HG03460 (cell line): Measurements from ENCODE around the gene PPL.
"Not testable (repeated sequence)": the region's sequence is repeated elsewhere in the genome, so short reads cannot be mapped to it uniquely, and the experiment has no call there.

Experiments used
- ATAC-seq: cut with Tn5 transposase; IDR thresholded peaks from one replicate; pipeline ENCODE4 v1.9.1; 2021; ENCODE audit not compliant: unreplicated experiment

The PPL gene

GRCh38 chr16:4936991-4937781, at the start of gene PPL:
Gene PPL (minus strand): TSS chr16:4937148. CDS start chr16:4937045, 103 bp downstream.
- ATAC-seq = no peak

- no peak for ATAC-seq
Observed at GRCh38 chr16:4984174-4984990, 47.4 kb upstream of the PPL start.

DNA sequence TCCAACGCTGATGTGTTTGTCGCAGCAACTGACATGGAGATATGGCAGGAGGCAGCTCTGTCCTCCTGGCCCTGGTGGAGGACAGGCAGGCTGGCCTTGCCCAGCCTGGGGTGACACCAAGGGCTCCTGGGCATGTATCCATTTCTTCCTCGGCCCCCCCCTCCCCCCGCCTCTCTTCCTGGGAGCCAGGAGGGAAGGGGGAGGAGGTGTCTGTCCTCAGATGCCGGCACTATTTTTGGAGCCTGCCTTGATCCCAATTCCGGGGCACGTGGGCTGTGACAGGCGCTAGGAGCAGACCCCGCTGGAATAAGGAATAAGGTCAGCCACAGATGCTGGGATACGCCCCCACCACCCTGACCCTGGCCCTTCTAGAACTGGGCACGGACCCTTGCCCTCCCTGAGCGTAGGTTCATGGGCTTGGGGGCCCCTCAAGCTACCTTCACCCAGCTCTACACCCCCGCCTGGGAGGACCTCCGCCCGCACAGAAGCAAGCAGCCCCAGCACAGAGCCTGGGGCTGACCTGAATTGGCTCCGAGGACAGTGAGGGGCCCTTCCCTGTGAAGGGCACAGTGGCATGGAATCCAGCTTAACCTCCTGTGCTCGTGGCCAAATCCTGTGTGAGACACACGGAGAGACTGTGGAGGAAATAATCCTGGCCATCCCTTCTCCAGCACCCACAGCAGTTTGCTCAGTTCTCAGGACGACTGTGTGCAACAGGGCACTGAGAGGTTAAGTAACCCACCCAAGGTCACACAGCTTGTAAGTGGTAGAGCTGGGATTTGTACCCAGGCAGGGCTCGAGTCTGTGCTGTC, 45.3 kb upstream of the PPL start:
- ATAC-seq = no peak

- ATAC-seq = no peak
Observed at GRCh38 chr16:4981473-4981872, 44.5 kb upstream of the PPL start.

DNA sequence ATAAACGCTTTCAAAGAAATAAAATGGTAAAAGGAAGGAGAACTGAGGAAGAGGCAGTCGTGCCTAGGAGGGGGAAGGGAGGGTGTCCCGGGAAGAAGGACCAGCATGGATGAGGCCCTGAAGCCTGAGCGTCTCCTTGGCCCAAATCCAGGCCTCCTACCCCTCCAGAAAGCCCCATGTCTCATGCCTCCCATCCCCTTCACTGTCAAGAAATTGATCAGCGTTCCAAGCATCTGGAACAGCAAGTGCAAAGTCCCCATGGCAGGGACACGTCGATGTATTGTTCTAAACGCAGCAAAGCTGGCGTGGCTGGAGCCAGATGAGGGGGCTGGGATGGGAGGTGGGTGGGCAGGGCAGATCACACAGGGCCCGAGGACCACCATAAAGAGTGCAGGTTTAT, 43.7 kb upstream of the PPL start:
- no peak for ATAC-seq

DNA sequence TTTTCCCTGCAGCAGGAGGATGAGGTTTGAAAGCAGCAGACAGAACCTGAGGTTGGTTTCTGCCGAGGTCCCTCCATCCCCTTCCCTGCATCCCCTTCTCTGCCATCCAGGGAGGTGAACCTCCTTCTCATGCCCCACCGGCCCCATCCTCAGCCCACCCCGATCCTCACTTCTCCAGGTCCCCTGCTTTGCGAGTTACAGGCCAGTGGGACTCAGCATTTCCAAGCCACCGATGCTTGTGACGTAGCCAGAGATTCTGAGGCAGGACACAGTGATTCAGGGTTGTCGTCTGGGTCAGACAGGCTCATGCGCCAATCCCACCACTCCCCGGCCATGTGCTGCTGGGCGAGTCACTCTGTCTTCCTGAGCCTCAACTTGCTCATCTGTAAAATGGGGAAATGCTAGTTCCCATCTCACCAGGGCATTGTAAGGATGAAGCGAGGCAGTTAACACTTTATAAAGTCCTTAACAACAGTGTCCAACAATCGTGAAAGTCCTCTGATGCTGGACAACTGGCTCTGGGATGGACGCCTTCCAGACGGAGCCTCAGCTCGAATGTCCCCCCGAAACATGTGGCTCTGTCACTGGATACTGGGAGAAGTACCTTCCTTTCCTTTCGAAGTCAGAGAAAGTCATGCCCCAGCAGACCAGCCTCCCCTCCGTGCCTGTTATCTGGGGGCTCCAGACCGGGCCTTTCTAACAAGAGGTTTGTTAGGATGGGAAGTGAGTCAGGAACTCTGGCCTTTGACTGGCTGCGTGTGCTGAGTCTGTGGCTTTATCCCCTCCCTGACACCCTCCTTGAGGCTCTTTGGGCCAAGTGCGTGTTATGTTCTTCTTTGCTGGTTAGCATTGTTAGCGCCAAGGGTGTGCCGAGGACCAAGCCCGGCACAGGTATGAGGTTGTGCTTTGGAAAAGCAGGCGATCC, 43.0 kb upstream of the PPL start:
- no peak for ATAC-seq

GRCh38 chr16:4979164-4979563, 42.2 kb upstream of the PPL start:
- no peak for ATAC-seq

DNA sequence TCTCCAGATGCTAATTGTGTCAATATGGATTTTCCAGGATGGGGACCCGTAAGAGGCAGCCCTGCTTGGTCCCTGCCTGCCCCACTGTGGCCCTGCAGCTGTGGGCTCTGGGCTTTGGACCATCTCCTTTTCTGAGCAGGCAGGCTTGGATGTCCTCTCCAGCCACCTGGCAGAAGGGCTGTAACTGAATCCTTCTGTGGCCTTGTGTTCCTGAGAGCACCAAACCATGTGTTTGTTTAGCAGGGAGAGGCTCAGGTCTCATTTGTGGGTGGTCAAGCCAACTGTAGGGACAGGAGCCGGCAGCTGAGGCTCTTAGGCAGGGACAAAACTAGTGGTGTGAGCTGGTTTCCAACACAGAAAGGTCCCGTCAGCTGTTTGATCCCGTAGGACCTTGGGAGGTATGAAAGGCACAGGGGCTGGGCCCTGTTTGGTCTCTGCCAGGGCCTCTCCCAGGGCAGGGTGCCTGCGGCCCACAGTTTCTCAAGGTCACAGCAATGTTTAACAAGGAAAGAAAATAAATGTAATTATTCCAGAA, 39.7 kb upstream of the PPL start:
- no peak for ATAC-seq

- ATAC-seq = peak; percentile 94
Observed at GRCh38 chr16:4976079-4976478, 39.1 kb upstream of the PPL start.

- no peak for ATAC-seq
Observed at GRCh38 chr16:4972938-4973587, 36.1 kb upstream of the PPL start.

DNA sequence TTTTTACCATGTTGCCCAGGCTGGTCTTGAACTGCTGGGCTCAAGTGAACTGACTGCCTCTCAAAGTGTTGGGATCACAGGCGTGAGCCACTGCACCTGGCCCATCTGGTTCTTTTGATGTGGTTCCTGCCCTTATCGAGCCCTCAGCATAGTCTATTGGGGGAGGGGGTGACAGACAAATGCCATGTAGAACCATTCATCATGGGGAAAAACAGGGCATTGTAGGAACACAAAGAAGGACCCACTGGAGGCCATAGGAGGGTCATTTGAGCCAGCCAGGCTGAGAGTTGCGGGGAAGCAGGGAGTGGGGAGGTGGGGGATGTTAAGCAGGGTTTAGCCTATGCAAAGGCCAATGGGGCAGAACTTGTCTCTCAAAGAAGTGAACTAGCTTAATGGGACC, 33.1 kb upstream of the PPL start:
- ATAC-seq = no peak

GRCh38 chr16:4968879-4969483, 32.0 kb upstream of the PPL start:
- ATAC-seq = no peak

- not testable (repeated sequence) for ATAC-seq
Observed at GRCh38 chr16:4968278-4968677, 31.3 kb upstream of the PPL start.

DNA sequence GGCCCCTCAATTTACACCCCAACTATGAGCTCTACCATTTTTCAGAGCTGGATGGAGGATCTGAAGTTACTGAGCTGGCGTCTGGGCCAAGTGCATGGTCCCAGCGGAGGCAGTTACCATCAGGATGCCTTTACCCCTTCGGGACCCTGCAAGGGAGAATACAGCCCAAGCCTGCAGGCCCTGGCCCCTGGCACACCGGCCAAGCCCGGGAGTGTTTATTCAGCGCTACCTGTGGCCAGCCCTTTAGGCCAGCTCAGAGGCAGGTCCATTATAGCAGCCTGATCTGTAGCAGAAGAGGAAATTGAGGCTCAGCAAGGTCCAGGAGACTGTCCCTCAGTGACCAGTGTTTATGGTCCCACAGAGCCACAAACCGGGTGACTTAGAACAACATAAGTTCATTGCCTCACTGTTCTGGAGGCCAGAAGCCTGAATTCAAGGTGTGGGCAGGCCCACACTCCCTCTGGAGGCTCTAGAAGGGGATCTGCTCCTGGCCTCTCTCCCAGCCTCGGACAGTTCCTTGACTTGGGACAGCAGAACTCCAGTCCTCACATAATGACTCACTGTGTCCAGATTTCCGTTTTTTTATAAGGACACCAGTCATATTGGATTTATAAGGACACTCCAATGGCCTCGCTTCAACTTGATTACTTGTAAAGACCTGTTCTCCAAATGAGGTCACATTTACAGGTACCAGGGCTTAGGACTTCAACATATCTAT, 29.9 kb upstream of the PPL start:
- ATAC-seq = no peak

DNA sequence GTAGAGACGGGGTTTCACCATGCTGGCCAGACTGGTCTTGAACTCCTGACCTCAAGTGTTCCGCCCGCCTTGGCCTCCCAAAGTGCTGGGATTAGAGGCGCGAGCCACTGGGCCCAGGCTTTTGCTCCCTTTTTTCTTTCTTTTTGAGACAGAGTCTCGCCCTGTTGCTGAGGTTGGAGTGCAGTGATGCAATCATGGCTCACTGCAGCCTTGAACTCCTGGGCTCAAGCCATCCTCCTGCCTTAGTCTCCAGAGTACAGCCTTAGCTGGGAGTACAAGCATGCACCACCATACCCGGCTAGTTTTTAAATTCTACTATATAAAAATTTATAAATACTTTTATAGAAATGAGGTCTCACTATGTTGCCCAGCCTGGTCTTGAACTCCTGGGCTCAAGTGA, 26.6 kb upstream of the PPL start:
- ATAC-seq = not testable (repeated sequence)

DNA sequence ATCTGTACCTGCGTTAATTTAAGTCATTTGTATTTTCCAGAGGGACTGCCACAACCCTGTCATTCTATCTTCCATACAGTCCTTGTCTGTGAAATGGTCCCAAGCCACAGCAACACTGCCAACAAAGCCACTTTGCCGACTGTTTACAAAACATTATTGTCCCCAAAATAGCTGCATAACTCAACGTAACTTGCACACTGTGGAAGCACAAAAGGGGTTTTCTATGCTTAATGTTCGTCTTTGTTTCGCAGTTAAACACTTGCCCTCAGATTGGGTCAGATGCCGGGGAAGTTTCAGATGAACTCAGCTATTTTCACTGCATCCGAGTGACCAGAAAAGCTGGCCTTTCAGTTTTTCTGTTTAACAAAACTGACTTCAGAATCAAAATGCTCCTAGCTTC, 25.8 kb upstream of the PPL start:
- no peak for ATAC-seq

DNA sequence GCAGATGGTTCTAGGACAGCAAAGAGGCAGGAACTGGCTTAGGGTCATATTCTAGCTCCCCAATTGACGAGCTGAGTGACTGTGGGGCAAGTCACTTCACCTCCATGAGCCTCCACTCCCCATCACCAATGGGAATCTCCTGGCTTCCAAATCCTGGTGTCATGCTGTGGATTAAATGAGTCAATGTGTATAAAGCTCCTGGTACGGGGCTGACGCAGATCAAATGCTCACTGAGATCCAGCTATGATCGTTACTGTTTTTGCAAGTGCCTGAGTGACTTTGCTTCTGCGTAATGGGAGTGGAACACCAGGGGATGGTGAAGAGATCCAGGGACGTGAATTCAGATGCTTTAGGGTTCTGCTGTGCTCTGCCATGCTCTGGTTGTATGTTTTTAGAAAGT, 23.6 kb upstream of the PPL start:
- no peak for ATAC-seq
